Nephron (organoid): ENCODE data around the gene RAB14.
"Not testable (repeated sequence)": the region's sequence is repeated elsewhere in the genome, so short reads cannot be mapped to it uniquely, and the experiment has no call there.

ENCODE experiments used
- H3K27ac Mint-ChIP-seq, 3 experiments: 2 replicates each; pipeline ENCODE4 v1.8.0; 2020; ENCODE audit warnings: mixed read lengths in 3 of 3, mild to moderate bottlenecking in 2 of 3, moderate library complexity in 1 of 3
- H3K27me3 Mint-ChIP-seq: 2 replicates; pipeline ENCODE4 v1.8.0; 2021; ENCODE audit warnings: low read depth, mild to moderate bottlenecking, moderate library complexity, mixed read lengths
- H3K36me3 Mint-ChIP-seq: 2 replicates; pipeline ENCODE4 v1.8.0; 2020; ENCODE audit warnings: low read depth, mixed read lengths
- H3K4me1 Mint-ChIP-seq: 2 replicates; pipeline ENCODE4 v1.8.0; 2020; ENCODE audit warnings: mixed read lengths
- H3K4me3 Mint-ChIP-seq, 3 experiments: 2 replicates each; pipeline ENCODE4 v1.8.0; 2020; ENCODE audit warnings: mild to moderate bottlenecking in 3 of 3, mixed read lengths in 3 of 3, moderate library complexity in 2 of 3
- H3K9me3 Mint-ChIP-seq: 2 replicates; pipeline ENCODE4 v1.8.0; 2020; ENCODE audit warnings: mixed read lengths
- CTCF ChIP-seq, 3 experiments: fragments of 200-600 bp; sonication (generic); IDR thresholded peaks; one replicate each; pipeline ENCODE4 v1.5.0; 2021; ENCODE audit warnings: antibody characterized with exemption in 3 of 3; ENCODE audit not compliant: unreplicated experiment in 3 of 3

The RAB14 gene

GRCh38 chr9:121182989-121183388 lies 18.7 kb downstream of the RAB14 start:
- no peak for TF ChIP-seq CTCF (IDR thresholded peaks at IDR 0.05; ENCODE audit: unreplicated experiment in 3 of 3)
- no peaks in the 10 kb centered on the region for H3K9me3 Mint-ChIP-seq
- no peak overlapping the region for H3K4me3 Mint-ChIP-seq
- H3K27me3 Mint-ChIP-seq = no peaks in the 10 kb centered on the region
- peaks cover 30% of the 10 kb centered on the region for H3K4me1 Mint-ChIP-seq
- peak overlapping the region in 2 of 3 experiments; percentile 28 to 73 for H3K27ac Mint-ChIP-seq
- H3K36me3 Mint-ChIP-seq = peaks cover 61% of the 10 kb centered on the region

DNA sequence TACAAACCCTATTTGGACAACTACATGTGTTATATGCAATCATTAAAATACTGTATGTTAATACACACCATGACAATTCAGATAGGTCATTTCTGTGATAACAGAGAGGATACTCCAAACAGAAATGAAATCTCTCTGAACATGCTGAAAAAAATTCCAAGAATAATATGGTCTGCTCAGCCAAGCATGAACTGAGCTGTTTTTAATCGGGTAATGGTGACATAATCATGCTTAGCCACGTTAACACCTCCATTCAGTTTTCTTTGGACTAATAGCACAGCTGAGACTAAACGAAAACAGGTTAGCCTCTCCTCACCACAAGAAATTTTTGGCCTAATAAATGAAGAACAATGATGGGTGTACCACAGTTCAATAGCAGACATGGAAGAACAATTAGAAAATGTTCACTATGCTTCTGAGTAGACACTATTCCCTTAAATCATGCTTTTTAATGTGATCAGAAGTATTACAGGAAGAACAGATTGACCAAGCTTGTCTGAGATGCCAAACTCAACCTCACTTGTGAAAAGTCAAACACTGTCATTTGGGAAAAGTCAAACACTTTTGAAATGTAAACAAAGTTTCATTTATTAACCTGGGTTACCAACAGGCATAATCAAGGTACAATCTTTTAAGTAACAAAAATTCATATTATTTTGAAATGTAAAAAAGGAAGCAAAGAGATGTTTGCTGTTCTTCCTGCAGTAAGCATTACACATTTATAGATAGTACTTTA lies 19.4 kb downstream of the RAB14 start:
- Mint-ChIP-seq H3K27me3 (no peaks in the 10 kb centered on the region), H3K9me3 (no peaks in the 10 kb centered on the region), H3K4me3 (no peak overlapping the region), H3K36me3 (peaks cover 64% of the 10 kb centered on the region), H3K27ac (peak overlapping the region in 1 of 3 experiments; percentile 77), H3K4me1 (peaks cover 23% of the 10 kb centered on the region)
- TF ChIP-seq CTCF (IDR thresholded peaks at IDR 0.05; ENCODE audit: unreplicated experiment in 3 of 3) = no peak

- Mint-ChIP-seq H3K4me3 (no peak overlapping the region), H3K9me3 (no peaks in the 10 kb centered on the region), H3K27ac (peak overlapping the region in 2 of 3 experiments; percentile 12 to 16), H3K27me3 (no peaks in the 10 kb centered on the region), H3K36me3 (peaks cover 54% of the 10 kb centered on the region), H3K4me1 (peaks cover 18% of the 10 kb centered on the region)
- no peak for TF ChIP-seq CTCF (IDR thresholded peaks at IDR 0.05; ENCODE audit: unreplicated experiment in 3 of 3)
Measured at GRCh38 chr9:121179930-121180681, 21.6 kb downstream of the RAB14 start.

DNA sequence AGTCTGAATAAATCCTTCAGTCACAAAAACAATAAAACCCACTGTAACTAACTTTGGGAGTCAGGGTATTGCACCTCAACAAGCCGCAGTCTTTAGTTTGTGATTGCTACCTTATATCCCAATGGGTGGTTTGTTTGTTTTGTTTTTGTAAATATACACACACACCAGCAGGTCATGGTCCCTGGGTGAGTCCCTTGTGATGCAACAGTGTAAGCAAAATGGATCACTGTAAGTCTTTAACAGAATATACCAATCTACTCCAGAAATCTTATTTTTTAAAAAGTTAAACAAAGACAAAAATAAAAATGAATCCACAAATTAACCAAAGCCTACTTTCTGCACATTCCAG lies 22.3 kb downstream of the RAB14 start:
- H3K36me3 Mint-ChIP-seq = peaks cover 55% of the 10 kb centered on the region
- H3K4me1 Mint-ChIP-seq = peaks cover 14% of the 10 kb centered on the region
- not testable (repeated sequence) for H3K9me3 Mint-ChIP-seq, H3K27me3 Mint-ChIP-seq, H3K27ac Mint-ChIP-seq, H3K4me3 Mint-ChIP-seq

DNA sequence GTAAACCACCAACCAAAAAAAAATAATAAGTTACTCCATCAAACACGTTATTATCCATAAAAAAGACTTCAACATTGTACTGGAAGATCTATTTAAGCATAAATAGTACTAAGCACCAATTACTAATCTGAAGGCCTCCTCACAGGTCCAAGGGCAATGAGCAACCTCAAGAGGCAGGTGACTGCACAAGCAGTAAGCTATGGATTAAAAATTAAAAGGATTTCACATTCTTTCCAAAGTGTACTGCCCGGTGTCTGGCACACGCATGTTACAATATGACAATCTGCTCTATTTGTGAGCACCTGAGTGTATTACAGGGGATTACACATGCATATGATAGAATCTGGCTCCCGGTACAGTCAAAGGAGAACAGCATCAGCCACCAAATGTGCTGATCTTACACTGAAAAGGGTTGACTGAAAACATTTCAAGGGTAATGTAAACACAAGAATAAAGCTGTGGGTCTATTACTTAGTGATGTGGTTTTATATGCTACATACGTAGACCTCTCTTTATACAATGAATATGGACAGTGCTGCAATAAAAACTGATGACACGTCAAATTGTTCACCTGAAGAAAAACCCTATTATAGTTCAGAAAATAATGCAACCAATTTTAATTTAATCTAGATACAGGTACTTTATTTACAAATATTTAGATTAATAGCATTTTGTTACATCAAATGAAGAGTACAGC lies 22.8 kb downstream of the RAB14 start:
- Mint-ChIP-seq H3K27ac (peak overlapping the region; percentile 22 to 87 (median 69)), H3K9me3 (no peaks in the 10 kb centered on the region), H3K4me1 (peaks cover 14% of the 10 kb centered on the region), H3K4me3 (no peak overlapping the region), H3K36me3 (peaks cover 55% of the 10 kb centered on the region), H3K27me3 (no peaks in the 10 kb centered on the region)
- TF ChIP-seq CTCF (IDR thresholded peaks at IDR 0.05; ENCODE audit: unreplicated experiment in 3 of 3) = no peak

- H3K36me3 Mint-ChIP-seq = peaks cover 61% of the 10 kb centered on the region
Measured at GRCh38 chr9:121173501-121173900, 28.2 kb downstream of the RAB14 start.

More at GRCh38 chr9:121173501-121173900, 28.2 kb downstream of the RAB14 start:
- H3K4me3 Mint-ChIP-seq = no peak overlapping the region
- H3K27me3 Mint-ChIP-seq = no peaks in the 10 kb centered on the region
- no peak for TF ChIP-seq CTCF (IDR thresholded peaks at IDR 0.05; ENCODE audit: unreplicated experiment in 3 of 3)
- H3K4me1 Mint-ChIP-seq = no peaks in the 10 kb centered on the region
- no peaks in the 10 kb centered on the region for H3K9me3 Mint-ChIP-seq
- H3K27ac Mint-ChIP-seq = no peak overlapping the region
